Measurements from ENCODE around the gene GPANK1.
A peak's percentile ranks its signal among the peaks of the same experiment; 100 is the strongest.
"Not testable (repeated sequence)": the region's sequence is repeated elsewhere in the genome, so short reads cannot be mapped to it uniquely, and the experiment has no call there.

Gene GPANK1

GRCh38 chr6:31664790-31665500, at the start of gene GPANK1:
Gene GPANK1, minus strand, starts transcription at chr6:31664997. Its CDS starts 519 bp downstream, at chr6:31664478.
- TF ChIP-seq CTCF (IDR thresholded peaks at IDR 0.05; ENCODE audit: extremely low read depth, missing control alignments): no peak
- peak; percentile 83 for DNase-seq (ENCODE audit: low spot score)

GRCh38 chr6:31713991-31714684, 49.3 kb upstream of the GPANK1 start:
- no peak for TF ChIP-seq CTCF (IDR thresholded peaks at IDR 0.05; ENCODE audit: extremely low read depth, missing control alignments)
- DNase-seq (ENCODE audit: low spot score): no peak

GRCh38 chr6:31713465-31713864, 48.7 kb upstream of the GPANK1 start:
- TF ChIP-seq CTCF (IDR thresholded peaks at IDR 0.05; ENCODE audit: extremely low read depth, missing control alignments): no peak
- no peak for DNase-seq (ENCODE audit: low spot score)

- DNase-seq (ENCODE audit: low spot score): no peak
Observed at GRCh38 chr6:31712296-31712695, 47.5 kb upstream of the GPANK1 start.

GRCh38 chr6:31711233-31711632, 46.4 kb upstream of the GPANK1 start:
- no peak for DNase-seq (ENCODE audit: low spot score)
- TF ChIP-seq CTCF (IDR thresholded peaks at IDR 0.05; ENCODE audit: extremely low read depth, missing control alignments): no peak

More at GRCh38 chr6:31712296-31712695, 47.5 kb upstream of the GPANK1 start:
- no peak for TF ChIP-seq CTCF (IDR thresholded peaks at IDR 0.05; ENCODE audit: extremely low read depth, missing control alignments)

GRCh38 chr6:31710523-31711219, 45.9 kb upstream of the GPANK1 start:
- no peak for DNase-seq (ENCODE audit: low spot score)
- no peak for TF ChIP-seq CTCF (IDR thresholded peaks at IDR 0.05; ENCODE audit: extremely low read depth, missing control alignments)

GRCh38 chr6:31709157-31709556, 44.4 kb upstream of the GPANK1 start:
- not testable (repeated sequence) for DNase-seq (ENCODE audit: low spot score)

Data from GM20000 (cell line).